K562 (cell line): Measurements from ENCODE around the gene PHYKPL. TPM values are rescaled to one million over a fixed set of nuclear protein-coding genes. Genes with fewer than 3 reads are reported as not detected.

Source experiments
- ATF2 ChIP-seq: sonication (generic); formaldehyde crosslinking; IDR thresholded peaks from 2 replicates; pipeline ENCODE4 v1.8.1; 2022; ENCODE audit warnings: missing genetic modification reagents
- CAMTA2 ChIP-seq: fragments of 250-450 bp; sonication (Bioruptor Pico); conservative IDR thresholded peaks from 2 replicates; pipeline ENCODE4 v1.5.1; 2022
- CHCHD3 ChIP-seq: fragments of 250-450 bp; sonication (Bioruptor Pico); IDR thresholded peaks from 2 replicates; pipeline ENCODE4 v2.1.2; 2022; ENCODE audit warnings: mild to moderate bottlenecking
- CREB3 ChIP-seq: fragments of 450-650 bp; conservative IDR thresholded peaks from 2 replicates; pipeline ENCODE4 v1.6.1; 2016; ENCODE audit warnings: missing genetic modification characterization, low read depth, mild to moderate bottlenecking, missing compliant biosample characterization, moderate library complexity
- CTBP1 ChIP-seq: fragments of 450-650 bp; IDR thresholded peaks from 2 replicates; pipeline ENCODE4 v1.6.1; 2016; ENCODE audit warnings: borderline replicate concordance
- DPF2 ChIP-seq: fragments of 450-650 bp; IDR thresholded peaks from 2 replicates; pipeline ENCODE4 v1.6.1; 2016
- EGR1 ChIP-seq: fragments of 450-650 bp; conservative IDR thresholded peaks from 2 replicates; pipeline ENCODE4 v1.6.1; 2017; ENCODE audit warnings: mild to moderate bottlenecking
- EP400 ChIP-seq: fragments of 450-650 bp; IDR thresholded peaks from 2 replicates; pipeline ENCODE4 v1.6.1; 2017; ENCODE audit warnings: antibody characterized with exemption, mild to moderate bottlenecking, moderate library complexity
- ETS2 ChIP-seq: IDR thresholded peaks from 2 replicates; pipeline ENCODE4 v1.6.1; 2016; ENCODE audit warnings: borderline replicate concordance, missing genetic modification characterization, mild to moderate bottlenecking, moderate library complexity, missing compliant biosample characterization; ENCODE audit not compliant: poor library complexity, severe bottlenecking
- FOXO4 ChIP-seq: fragments of 450-650 bp; formaldehyde crosslinking; IDR thresholded peaks from 2 replicates; pipeline ENCODE4 v1.4.0; 2020; ENCODE audit warnings: mild to moderate bottlenecking, moderate library complexity
- HIVEP1 ChIP-seq: fragments of 250-450 bp; sonication (Bioruptor Pico); IDR thresholded peaks from 2 replicates; pipeline ENCODE4 v1.4.0; 2020; ENCODE audit warnings: mild to moderate bottlenecking
- HSF4 ChIP-seq: fragments of 250-450 bp; sonication (Bioruptor Pico); IDR thresholded peaks from 2 replicates; pipeline ENCODE4 v2.1.2; 2022; ENCODE audit warnings: mild to moderate bottlenecking, moderate library complexity, borderline replicate concordance
- KAT2B ChIP-seq: IDR thresholded peaks from one replicate; pipeline ENCODE4 v1.6.1; 2012; ENCODE audit warnings: low read depth, mild to moderate bottlenecking, control low read depth, inconsistent platforms, low read length, moderate library complexity
- KLF1 ChIP-seq: fragments of 450-650 bp; IDR thresholded peaks from 2 replicates; pipeline ENCODE4 v1.6.1; 2016; ENCODE audit warnings: missing genetic modification characterization, missing compliant biosample characterization
- RBM22 ChIP-seq: fragments of 200-400 bp; formaldehyde crosslinking; IDR thresholded peaks from 2 replicates; pipeline ENCODE4 v1.6.1; 2018; ENCODE audit warnings: low read length, low read depth; ENCODE audit not compliant: poor library complexity, severe bottlenecking
- SFPQ ChIP-seq: fragments of 200-400 bp; formaldehyde crosslinking; IDR thresholded peaks from 2 replicates; pipeline ENCODE4 v1.6.1; 2017; ENCODE audit warnings: mild to moderate bottlenecking, low read depth, low read length, moderate library complexity
- SMAD4 ChIP-seq: fragments of 250-450 bp; sonication (Bioruptor Pico); conservative IDR thresholded peaks from 2 replicates; pipeline ENCODE4 v1.8.0; 2021; ENCODE audit warnings: inconsistent platforms, mild to moderate bottlenecking, moderate library complexity
- SMARCB1 ChIP-seq: IDR thresholded peaks from 2 replicates; pipeline ENCODE4 v1.6.1; 2011; ENCODE audit warnings: improper control_type of control experiment, low read depth; ENCODE audit not compliant: insufficient read length
- TFAM ChIP-seq: fragments of 250-450 bp; sonication (Bioruptor Pico); conservative IDR thresholded peaks from 2 replicates; pipeline ENCODE4 v1.5.0; 2021; ENCODE audit warnings: mild to moderate bottlenecking, moderate library complexity
- ZBTB33 ChIP-seq: sonication (generic); formaldehyde crosslinking; IDR thresholded peaks from 2 replicates; pipeline ENCODE4 v1.8.1; 2023; ENCODE audit warnings: mild to moderate bottlenecking, missing genetic modification reagents
- ZFPM2 ChIP-seq: fragments of 250-450 bp; sonication (Bioruptor Pico); IDR thresholded peaks from 2 replicates; pipeline ENCODE4 v1.5.1; 2022; ENCODE audit warnings: mild to moderate bottlenecking
- ZNF75A ChIP-seq: fragments of 450-650 bp; formaldehyde crosslinking; IDR thresholded peaks from 2 replicates; pipeline ENCODE4 v1.4.0; 2020; ENCODE audit warnings: mild to moderate bottlenecking
- polyA plus RNA-seq, 8 experiments: library from polyadenylated mRNA; depleted of rRNA in 4 of 8; stranded (reverse) in 5 of 8; unstranded in 3 of 8; fragments of >200 nt; fragmentation: Nextera tagmentation in 2 of 8; fragmentation: Illumina TruSeq in 1 of 8; extraction: Ambion mirVana in 2 of 8; extraction: Trizol in 1 of 8; gene quantifications; 2 replicates each; pipeline versions ENCODE4 v1.2.1 to v1.2.3, GENCODE V29; 2011 to 2014; ENCODE audit warnings: inconsistent platforms in 1 of 8, missing spikeins in 1 of 8
- total RNA-seq, 7 experiments: library from RNA; depleted of rRNA in 6 of 7; stranded (reverse); fragments of >200 nt in 6 of 7; fragmentation: Illumina TruSeq in 2 of 7; extraction: Trizol in 2 of 7; gene quantifications; 2 replicates each; pipeline versions ENCODE4 v1.2.1 to v1.2.3, GENCODE V29; 2011 to 2021; ENCODE audit warnings: low replicate concordance in 1 of 7

The PHYKPL gene
- total and polyA plus RNA-seq, 9 of the 15 experiments (the other 6 are each of a cell fraction or from before 2014, with no cell fraction given), result 4.7 to 34.7 (median 18.6) TPM

- TF ChIP-seq CREB3 (no peak), RBM22 (no peak), CAMTA2 (CRISPR knock-in tag) (no peak), ZNF75A (CRISPR knock-in tag) (no peak), SFPQ (no peak), TFAM (CRISPR knock-in tag) (no peak), EGR1 (no peak), CTBP1 (no peak), KAT2B (no peak), ETS2 (tag) (no peak), EP400 (peak; percentile 36; the same call in 1 of the 2 replicates), SMARCB1 (no peak), CHCHD3 (no peak), HSF4 (no peak), SMAD4 (CRISPR knock-in tag) (0 out of 2 replicates have a peak, but pooled peaks have one; percentile 18), KLF1 (tag) (no peak), ZBTB33 (no peak), ATF2 (no peak), FOXO4 (CRISPR knock-in tag) (no peak), DPF2 (no peak), HIVEP1 (no peak), ZFPM2 (CRISPR knock-in tag) (no peak)
Observed at GRCh38 chr5:178230879-178231538, 1.6 kb downstream of the PHYKPL start (continued).
